Ascending aorta (tissue), 2 donors: ENCODE data around the gene PASK. TPM values are rescaled to one million over a fixed set of nuclear protein-coding genes. Genes with fewer than 3 reads are reported as not detected.

Experiments used
- DNase-seq, 2 donors: peaks; one replicate each; pipeline ENCODE4 v3.0.0-alpha.2; 2019; ENCODE audit warnings: low spot score in 2 of 2
- H3K27ac ChIP-seq, 2 donors: fragments of 200-600 bp; sonication (generic); one replicate each; pipeline ENCODE4 v1.5.1; 2016 to 2017; ENCODE audit warnings: mild to moderate bottlenecking in 1 of 2
- H3K27me3 ChIP-seq: fragments of 200-600 bp; sonication (generic); one replicate; pipeline ENCODE4 v1.5.1; 2017
- H3K36me3 ChIP-seq, 2 donors: fragments of 200-600 bp; sonication (generic); one replicate each; pipeline ENCODE4 v1.5.1; 2016
- H3K4me1 ChIP-seq, 2 donors: fragments of 200-600 bp; sonication (generic); one replicate each; pipeline ENCODE4 v1.5.1; 2016 to 2017; ENCODE audit warnings: mild to moderate bottlenecking in 1 of 2
- H3K4me3 ChIP-seq, 2 donors: fragments of 200-600 bp; sonication (generic); one replicate each; pipeline ENCODE4 v1.5.1; 2016 to 2017; ENCODE audit warnings: mild to moderate bottlenecking in 1 of 2
- H3K9me3 ChIP-seq, 2 donors: fragments of 200-600 bp; sonication (generic); one replicate each; pipeline ENCODE4 v1.5.1; 2016
- intact Hi-C: fragments of 100-400 bp; cut with DNase I; formaldehyde crosslinking; loops from one replicate; pipeline ENCODE4 v1.15.1; 2023
- total RNA-seq: library from RNA; depleted of rRNA; stranded (reverse); fragments of >200 nt; gene quantifications from one replicate; pipeline ENCODE4 v1.1.0, GENCODE V29; 2016
- TF ChIP-seq, protein P1 (sequence below), 3 experiments: fragments of 200-600 bp in 2 of 3; fragments of 450-650 bp in 1 of 3; sonication (generic) in 2 of 3; IDR thresholded peaks; one replicate each; pipeline ENCODE4 v1.5.1; 2016 to 2019; ENCODE audit warnings: antibody characterized with exemption in 3 of 3, mild to moderate bottlenecking in 1 of 3, moderate library complexity in 1 of 3

The PASK gene
- total RNA-seq, 1 donor from 2014 or later: not detected

GRCh38 chr2:241126201-241126611 lies 23.1 kb downstream of the PASK start:
- no peaks in the 10 kb centered on the region for H3K4me1 ChIP-seq
- intact Hi-C loops: no loop called here
- no peaks in the 10 kb centered on the region for H3K9me3 ChIP-seq
- TF ChIP-seq, protein P1, sequence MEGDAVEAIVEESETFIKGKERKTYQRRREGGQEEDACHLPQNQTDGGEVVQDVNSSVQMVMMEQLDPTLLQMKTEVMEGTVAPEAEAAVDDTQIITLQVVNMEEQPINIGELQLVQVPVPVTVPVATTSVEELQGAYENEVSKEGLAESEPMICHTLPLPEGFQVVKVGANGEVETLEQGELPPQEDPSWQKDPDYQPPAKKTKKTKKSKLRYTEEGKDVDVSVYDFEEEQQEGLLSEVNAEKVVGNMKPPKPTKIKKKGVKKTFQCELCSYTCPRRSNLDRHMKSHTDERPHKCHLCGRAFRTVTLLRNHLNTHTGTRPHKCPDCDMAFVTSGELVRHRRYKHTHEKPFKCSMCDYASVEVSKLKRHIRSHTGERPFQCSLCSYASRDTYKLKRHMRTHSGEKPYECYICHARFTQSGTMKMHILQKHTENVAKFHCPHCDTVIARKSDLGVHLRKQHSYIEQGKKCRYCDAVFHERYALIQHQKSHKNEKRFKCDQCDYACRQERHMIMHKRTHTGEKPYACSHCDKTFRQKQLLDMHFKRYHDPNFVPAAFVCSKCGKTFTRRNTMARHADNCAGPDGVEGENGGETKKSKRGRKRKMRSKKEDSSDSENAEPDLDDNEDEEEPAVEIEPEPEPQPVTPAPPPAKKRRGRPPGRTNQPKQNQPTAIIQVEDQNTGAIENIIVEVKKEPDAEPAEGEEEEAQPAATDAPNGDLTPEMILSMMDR (IDR thresholded peaks at IDR 0.05): no peak
- H3K27ac ChIP-seq: no peak overlapping the region
- H3K27me3 ChIP-seq: no peaks in the 10 kb centered on the region
- DNase-seq: no peak
- H3K4me3 ChIP-seq: no peak overlapping the region
- H3K36me3 ChIP-seq: no peaks in the 10 kb centered on the region

DNA sequence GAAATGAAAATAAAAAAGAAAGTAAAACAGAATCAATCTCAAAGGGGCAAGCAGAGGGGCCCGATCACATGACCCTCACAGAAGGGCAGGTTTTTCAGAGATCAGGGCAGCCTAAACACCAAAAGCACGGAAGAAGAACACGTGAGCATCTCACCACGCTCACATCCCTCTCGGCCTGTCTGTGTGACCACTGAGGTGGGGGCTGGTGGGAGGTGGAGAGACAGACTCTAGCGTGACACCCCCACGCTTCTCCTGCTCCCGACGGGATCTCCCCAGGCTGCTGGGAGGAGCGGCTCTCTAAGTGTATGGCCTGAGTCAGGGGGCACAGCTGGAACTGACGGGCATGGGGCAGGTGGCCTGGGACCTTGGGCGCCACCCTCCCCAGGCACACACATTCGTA lies 23.6 kb downstream of the PASK start:
- Histone ChIP-seq H3K4me1 (no peaks in the 10 kb centered on the region), H3K4me3 (no peak overlapping the region), H3K9me3 (no peaks in the 10 kb centered on the region), H3K27ac (no peak overlapping the region), H3K36me3 (no peaks in the 10 kb centered on the region), H3K27me3 (no peaks in the 10 kb centered on the region)
- no peak for DNase-seq
- TF ChIP-seq, protein P1 (IDR thresholded peaks at IDR 0.05): no peak
- intact Hi-C loops: no loop called here

GRCh38 chr2:241123816-241124536 lies 25.3 kb downstream of the PASK start:
- H3K4me1 ChIP-seq: no peaks in the 10 kb centered on the region
- no peak overlapping the region for H3K27ac ChIP-seq
- TF ChIP-seq, protein P1 (IDR thresholded peaks at IDR 0.05): no peak
- no peaks in the 10 kb centered on the region for H3K9me3 ChIP-seq
- intact Hi-C loops: no loop called here
- H3K36me3 ChIP-seq: no peaks in the 10 kb centered on the region
- DNase-seq: no peak
- no peaks in the 10 kb centered on the region for H3K27me3 ChIP-seq
- H3K4me3 ChIP-seq: no peak overlapping the region

- H3K4me3 ChIP-seq: no peak overlapping the region
- no peak for DNase-seq
- no peak overlapping the region for H3K27ac ChIP-seq
- H3K36me3 ChIP-seq: no peaks in the 10 kb centered on the region
- no peaks in the 10 kb centered on the region for H3K4me1 ChIP-seq
- no peaks in the 10 kb centered on the region for H3K9me3 ChIP-seq
- no peaks in the 10 kb centered on the region for H3K27me3 ChIP-seq
- TF ChIP-seq, protein P1 (IDR thresholded peaks at IDR 0.05): no peak
- intact Hi-C loops: no loop called here
Measured at GRCh38 chr2:241122376-241123002, 26.8 kb downstream of the PASK start.

DNA sequence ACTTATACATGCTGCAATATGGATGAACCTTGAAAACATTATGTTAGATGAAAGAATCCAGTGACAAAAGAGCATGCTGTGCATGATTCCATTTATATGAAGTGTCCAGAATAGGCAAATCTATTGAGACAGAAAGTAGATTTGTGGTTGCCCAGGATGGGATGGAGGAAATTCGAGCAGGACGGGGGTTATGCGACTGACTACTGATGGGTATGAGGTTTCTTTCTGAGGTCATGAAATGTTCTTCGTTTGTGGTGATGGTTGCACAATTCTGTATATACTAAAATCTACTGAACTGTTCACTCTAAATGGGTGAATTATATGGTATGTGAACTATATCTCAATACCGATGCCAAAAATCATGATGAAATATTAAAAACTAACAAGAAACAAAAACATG lies 28.3 kb downstream of the PASK start:
- no peak for DNase-seq
- intact Hi-C loops: no loop called here

More for the DNA sequence above, 28.3 kb downstream of the PASK start:
- Histone ChIP-seq H3K27ac (no peak overlapping the region), H3K36me3 (no peaks in the 10 kb centered on the region), H3K4me1 (no peaks in the 10 kb centered on the region), H3K4me3 (no peak overlapping the region), H3K27me3 (no peaks in the 10 kb centered on the region), H3K9me3 (no peaks in the 10 kb centered on the region)
- TF ChIP-seq, protein P1 (IDR thresholded peaks at IDR 0.05): no peak
